Astrocyte (in vitro differentiated cells and primary cell): Measurements from ENCODE around the gene ARF1. TPM values are rescaled to one million over a fixed set of nuclear protein-coding genes. Genes with fewer than 3 reads are reported as not detected.

Experiments
- DNase-seq: peaks from one replicate; pipeline ENCODE4 v3.0.0-alpha.2; 2010; ENCODE audit warnings: low read depth
- FAIRE-seq: peaks from 2 replicates; lab custom pipeline; 2011; peaks lifted over from hg19 to GRCh38; lab: Jason Lieb, UNC
- H2AFZ ChIP-seq: 2 replicates; pipeline ENCODE4 v1.6.0; 2012; ENCODE audit warnings: low read depth, low read length, inconsistent platforms
- H3K27ac ChIP-seq: 2 replicates; pipeline ENCODE4 v1.5.1; 2011; ENCODE audit warnings: low read depth, low read length, inconsistent platforms
- H3K27me3 ChIP-seq: 2 replicates; pipeline ENCODE4 v1.6.0; 2011; ENCODE audit warnings: low read length, inconsistent platforms; ENCODE audit not compliant: insufficient read depth
- H3K36me3 ChIP-seq: 2 replicates; pipeline ENCODE4 v1.5.1; 2011; ENCODE audit warnings: low read length, inconsistent platforms; ENCODE audit not compliant: insufficient read depth
- H3K4me1 ChIP-seq: 2 replicates; pipeline ENCODE4 v1.5.1; 2011; ENCODE audit warnings: low read length, inconsistent platforms; ENCODE audit not compliant: insufficient read depth
- H3K4me2 ChIP-seq: 2 replicates; pipeline ENCODE4 v1.6.0; 2012; ENCODE audit warnings: low read length, inconsistent platforms
- H3K4me3 ChIP-seq: 2 replicates; pipeline ENCODE4 v1.5.1; 2011; ENCODE audit warnings: low read depth, mild to moderate bottlenecking, low read length, inconsistent platforms; ENCODE audit not compliant: insufficient read depth
- H3K79me2 ChIP-seq: 2 replicates; pipeline ENCODE4 v1.6.0; 2012; ENCODE audit warnings: mild to moderate bottlenecking, low read length, inconsistent platforms; ENCODE audit not compliant: insufficient read depth
- H3K9ac ChIP-seq: 2 replicates; pipeline ENCODE4 v1.6.0; 2012; ENCODE audit warnings: mild to moderate bottlenecking, low read length, inconsistent platforms
- H3K9me3 ChIP-seq: 2 replicates; pipeline ENCODE4 v1.5.1; 2012; ENCODE audit warnings: low read depth, mild to moderate bottlenecking, low read length, inconsistent platforms; ENCODE audit not compliant: insufficient read depth
- H4K20me1 ChIP-seq: 2 replicates; pipeline ENCODE4 v1.6.0; 2012; ENCODE audit warnings: low read length, inconsistent platforms; ENCODE audit not compliant: insufficient read depth
- H3K27ac Mint-ChIP-seq: one replicate; pipeline ENCODE4 v1.8.0; 2021; ENCODE audit warnings: mild to moderate bottlenecking, mixed read lengths; ENCODE audit not compliant: unreplicated experiment
- H3K27me3 Mint-ChIP-seq: one replicate; pipeline ENCODE4 v1.8.0; 2021; ENCODE audit warnings: low read depth, mixed read lengths; ENCODE audit not compliant: unreplicated experiment
- H3K36me3 Mint-ChIP-seq: one replicate; pipeline ENCODE4 v1.8.0; 2021; ENCODE audit warnings: low read depth, mixed read lengths; ENCODE audit not compliant: unreplicated experiment
- H3K4me1 Mint-ChIP-seq: one replicate; pipeline ENCODE4 v1.8.0; 2021; ENCODE audit warnings: low read depth, mixed read lengths; ENCODE audit not compliant: unreplicated experiment
- H3K4me3 Mint-ChIP-seq: one replicate; pipeline ENCODE4 v1.8.0; 2021; ENCODE audit warnings: mild to moderate bottlenecking, moderate library complexity, mixed read lengths; ENCODE audit not compliant: unreplicated experiment
- H3K9me3 Mint-ChIP-seq: one replicate; pipeline ENCODE4 v1.8.0; 2021; ENCODE audit warnings: mild to moderate bottlenecking, mixed read lengths; ENCODE audit not compliant: unreplicated experiment
- CTCF ChIP-seq: IDR thresholded peaks from 2 replicates; pipeline ENCODE4 v1.5.1; 2011; ENCODE audit warnings: low read depth, mild to moderate bottlenecking, inconsistent platforms, low read length, moderate library complexity; ENCODE audit not compliant: insufficient read depth
- EZH2 ChIP-seq: IDR thresholded peaks from 2 replicates; pipeline ENCODE4 v1.6.1; 2012; ENCODE audit warnings: mild to moderate bottlenecking, low read length, inconsistent platforms; ENCODE audit not compliant: insufficient read depth
- total RNA-seq: library from RNA; stranded (reverse); gene quantifications from 2 replicates; pipeline ENCODE4 v1.2.1, GENCODE V29; 2021

Gene ARF1
- total RNA-seq, 1 donor from 2014 or later: 431 TPM

GRCh38 chr1:228118040-228118439 is 35.5 kb downstream of the ARF1 start:
- Histone ChIP-seq H4K20me1 (no peaks in the 10 kb centered on the region), H3K9ac (no peak overlapping the region), H3K79me2 (no peaks in the 10 kb centered on the region), H3K27me3 (no peaks in the 10 kb centered on the region), H3K4me3 (no peak overlapping the region), H3K27ac (no peak overlapping the region), H3K9me3 (no peaks in the 10 kb centered on the region), H3K4me1 (no peaks in the 10 kb centered on the region), H2AFZ (no peak overlapping the region), H3K36me3 (no peaks in the 10 kb centered on the region), H3K4me2 (no peak overlapping the region)
- H3K9me3 Mint-ChIP-seq: peaks cover 6% of the 10 kb centered on the region
- FAIRE-seq (no peak), DNase-seq (no peak)
- no peak overlapping the region for H3K27ac Mint-ChIP-seq
- TF ChIP-seq EZH2 (no peak), CTCF (no peak)
- H3K4me3 Mint-ChIP-seq: no peak overlapping the region
- no peaks in the 10 kb centered on the region for H3K36me3 Mint-ChIP-seq
- H3K4me1 Mint-ChIP-seq: no peaks in the 10 kb centered on the region
- peaks cover 13% of the 10 kb centered on the region for H3K27me3 Mint-ChIP-seq

GRCh38 chr1:228120351-228120750 is 37.8 kb downstream of the ARF1 start:
- Histone ChIP-seq H2AFZ (no peak overlapping the region), H3K9ac (no peak overlapping the region), H4K20me1 (no peaks in the 10 kb centered on the region), H3K27me3 (no peaks in the 10 kb centered on the region), H3K36me3 (no peaks in the 10 kb centered on the region), H3K79me2 (no peaks in the 10 kb centered on the region), H3K27ac (no peak overlapping the region), H3K9me3 (no peaks in the 10 kb centered on the region), H3K4me3 (no peak overlapping the region), H3K4me1 (no peaks in the 10 kb centered on the region), H3K4me2 (no peak overlapping the region)
- Mint-ChIP-seq H3K27ac (no peak overlapping the region), H3K9me3 (peaks cover 6% of the 10 kb centered on the region), H3K4me3 (no peak overlapping the region), H3K4me1 (no peaks in the 10 kb centered on the region), H3K36me3 (no peaks in the 10 kb centered on the region), H3K27me3 (peaks cover 29% of the 10 kb centered on the region)
- TF ChIP-seq EZH2: no peak
- no peak for TF ChIP-seq CTCF
- DNase-seq (no peak), FAIRE-seq (no peak)

- Mint-ChIP-seq H3K9me3 (peaks cover 6% of the 10 kb centered on the region), H3K27ac (no peak overlapping the region), H3K27me3 (peaks cover 33% of the 10 kb centered on the region), H3K4me3 (no peak overlapping the region), H3K4me1 (no peaks in the 10 kb centered on the region), H3K36me3 (no peaks in the 10 kb centered on the region)
- no peaks in the 10 kb centered on the region for H4K20me1 ChIP-seq
- H2AFZ ChIP-seq: no peak overlapping the region
- no peak overlapping the region for H3K27ac ChIP-seq
- no peaks in the 10 kb centered on the region for H3K4me1 ChIP-seq
- DNase-seq: no peak
- FAIRE-seq: no peak
- H3K4me2 ChIP-seq: no peak overlapping the region
- TF ChIP-seq EZH2: no peak
- no peak for TF ChIP-seq CTCF
- no peaks in the 10 kb centered on the region for H3K9me3 ChIP-seq
- no peaks in the 10 kb centered on the region for H3K36me3 ChIP-seq
- no peaks in the 10 kb centered on the region for H3K27me3 ChIP-seq
- H3K4me3 ChIP-seq: no peak overlapping the region
- H3K79me2 ChIP-seq: no peaks in the 10 kb centered on the region
- no peak overlapping the region for H3K9ac ChIP-seq
Observed at GRCh38 chr1:228120857-228121489, 38.5 kb downstream of the ARF1 start.
